DMS79 (cell line): ENCODE results near the gene KCNMA1.

ENCODE experiments used
- DNase-seq: peaks from one replicate; lab custom pipeline; 2025; lab: John Stamatoyannopoulos, UW

KCNMA1 gene

GRCh38 chr10:77482072-77482471, 155.5 kb downstream of the KCNMA1 start:
- no peak for DNase-seq

- DNase-seq: no peak
Observed at GRCh38 chr10:77479586-77479985, 158.0 kb downstream of the KCNMA1 start.

- no peak for DNase-seq
Observed at GRCh38 chr10:77478962-77479359, 158.6 kb downstream of the KCNMA1 start.

GRCh38 chr10:77478247-77478961, 159.2 kb downstream of the KCNMA1 start:
- no peak for DNase-seq

- DNase-seq: no peak
Observed at GRCh38 chr10:77475522-77475921, 162.1 kb downstream of the KCNMA1 start.

GRCh38 chr10:77474939-77475338, 162.7 kb downstream of the KCNMA1 start:
- no peak for DNase-seq

GRCh38 chr10:77474386-77474785, 163.2 kb downstream of the KCNMA1 start:
- DNase-seq: no peak

- DNase-seq: no peak
Observed at GRCh38 chr10:77472146-77472545, 165.5 kb downstream of the KCNMA1 start.

GRCh38 chr10:77471069-77471536, 166.5 kb downstream of the KCNMA1 start:
- DNase-seq: no peak

GRCh38 chr10:77467422-77467963, 170.1 kb downstream of the KCNMA1 start:
- DNase-seq: no peak

- DNase-seq: no peak
Observed at GRCh38 chr10:77463967-77464745, 173.5 kb downstream of the KCNMA1 start.

- no peak for DNase-seq
Observed at GRCh38 chr10:77463499-77463898, 174.1 kb downstream of the KCNMA1 start.

GRCh38 chr10:77461636-77462296, 175.8 kb downstream of the KCNMA1 start:
- no peak for DNase-seq

GRCh38 chr10:77459905-77460304, 177.7 kb downstream of the KCNMA1 start:
- no peak for DNase-seq

- DNase-seq: no peak
Observed at GRCh38 chr10:77458986-77459590, 178.5 kb downstream of the KCNMA1 start.

- no peak for DNase-seq
Observed at GRCh38 chr10:77457721-77458120, 179.9 kb downstream of the KCNMA1 start.

- DNase-seq: no peak
Observed at GRCh38 chr10:77457266-77457665, 180.3 kb downstream of the KCNMA1 start.

GRCh38 chr10:77456414-77456813, 181.2 kb downstream of the KCNMA1 start:
- DNase-seq: no peak

GRCh38 chr10:77455561-77455960, 182.0 kb downstream of the KCNMA1 start:
- DNase-seq: no peak

- DNase-seq: no peak
Observed at GRCh38 chr10:77452952-77453564, 184.6 kb downstream of the KCNMA1 start.

- no peak for DNase-seq
Observed at GRCh38 chr10:77451886-77452285, 185.7 kb downstream of the KCNMA1 start.

GRCh38 chr10:77448226-77448625, 189.4 kb downstream of the KCNMA1 start:
- no peak for DNase-seq
